SJCRH30 (cell line): ENCODE data around the gene TNFRSF21. TPM values are rescaled to one million over a fixed set of nuclear protein-coding genes. Genes with fewer than 3 reads are reported as not detected.
A peak's percentile ranks its signal among the peaks of the same experiment; 100 is the strongest.
"Not testable (repeated sequence)": the region's sequence is repeated elsewhere in the genome, so short reads cannot be mapped to it uniquely, and the experiment has no call there.

ENCODE experiments used
- DNase-seq, 2 experiments: peaks; one replicate each; pipeline ENCODE4 v3.0.0-alpha.2; 2015 to 2020
- H3K27ac ChIP-seq: fragments of 250-450 bp; sonication (Bioruptor Pico); 2 replicates; pipeline ENCODE4 v1.5.1; 2020; ENCODE audit warnings: mild to moderate bottlenecking, moderate library complexity
- H3K27me3 ChIP-seq: fragments of 250-450 bp; sonication (Bioruptor Pico); 2 replicates; pipeline ENCODE4 v1.5.1; 2020; ENCODE audit warnings: mild to moderate bottlenecking, moderate library complexity
- H3K36me3 ChIP-seq: fragments of 250-450 bp; sonication (Bioruptor Pico); 2 replicates; pipeline ENCODE4 v1.5.1; 2020; ENCODE audit warnings: mild to moderate bottlenecking, moderate library complexity
- H3K4me1 ChIP-seq: fragments of 250-450 bp; sonication (Bioruptor Pico); 2 replicates; pipeline ENCODE4 v1.5.1; 2020; ENCODE audit warnings: mild to moderate bottlenecking, moderate library complexity
- H3K4me3 ChIP-seq: fragments of 250-450 bp; sonication (Bioruptor Pico); 2 replicates; pipeline ENCODE4 v1.5.1; 2020; ENCODE audit warnings: mild to moderate bottlenecking, moderate library complexity
- H3K9me3 ChIP-seq: fragments of 250-450 bp; sonication (Bioruptor Pico); replicated peaks from 2 replicates; pipeline ENCODE4 v1.5.1; 2020; ENCODE audit warnings: mild to moderate bottlenecking, moderate library complexity
- total RNA-seq: library from RNA; depleted of rRNA; stranded (reverse); fragments of >200 nt; shearing (Covaris generic); gene quantifications from 2 replicates; pipeline ENCODE4 v1.2.3, GENCODE V29; 2014

TNFRSF21 gene
- total RNA-seq, 1 experiment from 2014 or later: 25.1 TPM

DNA sequence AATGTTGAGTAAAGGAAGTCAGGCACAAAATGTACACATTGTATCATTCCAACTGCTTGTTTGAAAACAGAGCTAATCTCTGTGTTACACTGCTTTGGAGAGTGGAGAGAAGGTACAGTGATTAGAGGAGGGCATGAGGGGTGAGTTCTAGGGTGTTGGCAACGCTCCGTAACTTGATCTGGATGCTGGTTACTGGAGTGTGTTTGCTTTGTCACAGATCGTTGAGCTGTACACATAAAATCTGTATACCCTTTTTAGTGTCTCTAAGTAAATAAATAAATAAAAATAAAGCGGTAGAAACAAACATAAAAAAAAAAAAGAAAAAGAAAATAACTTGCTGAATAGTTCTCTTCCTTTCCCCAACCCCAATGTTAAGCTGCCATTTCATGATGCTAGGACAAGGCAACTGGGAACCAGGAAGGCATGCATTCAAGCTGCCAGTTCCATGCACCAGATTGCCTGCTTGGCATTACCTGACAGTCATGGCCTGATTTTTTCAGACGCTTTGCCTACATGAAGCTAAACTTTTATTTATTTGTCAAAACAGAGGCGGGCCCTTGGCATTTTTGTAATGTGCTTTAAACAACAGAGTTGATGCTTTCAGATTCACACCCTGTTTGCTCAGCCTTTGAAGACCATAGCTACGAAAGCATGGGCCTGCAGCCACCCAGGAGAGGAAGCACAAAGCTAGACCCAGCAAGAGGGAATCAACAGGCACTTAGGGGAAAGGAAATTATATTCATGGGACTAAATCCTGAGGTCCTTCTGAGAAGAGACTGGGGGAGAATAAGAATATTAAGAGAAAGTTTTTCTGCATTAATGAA, 21.2 kb downstream of the TNFRSF21 start:
- Histone ChIP-seq H3K27me3 (no peaks in the 10 kb centered on the region), H3K9me3 (no peaks in the 10 kb centered on the region), H3K36me3 (0 out of 2 replicates have a peak, but pooled peaks cover 2% of the 10 kb centered on the region), H3K4me1 (no peaks in the 10 kb centered on the region), H3K4me3 (no peak overlapping the region), H3K27ac (no peak overlapping the region)
- DNase-seq: no peak

DNA sequence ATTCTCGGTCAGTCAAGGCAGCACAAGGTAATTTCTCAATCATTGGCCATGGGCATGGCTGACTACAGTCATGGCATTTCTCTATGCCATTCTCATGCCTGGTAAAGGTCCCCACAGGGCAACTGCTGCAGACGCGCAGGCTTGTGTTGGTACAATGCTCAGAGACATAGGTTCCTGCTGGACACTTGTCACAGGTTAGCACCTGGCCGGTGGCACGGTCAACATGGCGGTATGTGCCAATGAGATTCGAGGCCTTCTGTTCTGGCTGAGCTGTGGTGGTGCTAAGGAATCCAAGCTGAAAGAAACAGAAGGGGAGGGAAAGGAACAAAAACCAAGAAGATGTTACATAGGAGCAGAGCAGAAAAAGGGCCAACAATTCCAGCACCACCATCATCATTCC, 23.4 kb downstream of the TNFRSF21 start:
- H3K27ac ChIP-seq: no peak overlapping the region
- H3K27me3 ChIP-seq: no peaks in the 10 kb centered on the region
- H3K4me1 ChIP-seq: no peaks in the 10 kb centered on the region
- H3K4me3 ChIP-seq: no peak overlapping the region
- no peaks in the 10 kb centered on the region for H3K9me3 ChIP-seq
- H3K36me3 ChIP-seq: 0 out of 2 replicates have a peak, but pooled peaks cover 6% of the 10 kb centered on the region
- DNase-seq: no peak

DNA sequence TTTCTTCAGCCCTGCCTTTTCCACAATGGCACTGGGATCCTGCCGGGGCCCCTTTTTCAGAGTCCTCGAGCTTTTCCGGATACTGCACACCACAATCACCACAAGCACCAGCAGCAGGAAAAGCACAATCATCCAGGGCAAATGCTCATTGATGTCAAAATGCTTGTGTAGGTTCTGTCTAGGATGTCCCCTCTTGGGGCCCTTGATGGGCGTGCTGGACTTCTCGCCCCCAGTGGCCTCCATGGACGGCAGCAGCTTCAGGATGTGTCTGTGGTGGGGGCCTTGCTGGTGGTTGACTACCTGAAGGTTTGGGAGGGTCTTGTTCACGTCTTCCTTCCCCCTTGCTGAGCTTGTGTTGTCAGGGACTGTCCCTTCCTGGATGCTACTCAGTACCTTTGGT, 25.7 kb downstream of the TNFRSF21 start:
- Histone ChIP-seq H3K27me3 (no peaks in the 10 kb centered on the region), H3K9me3 (no peaks in the 10 kb centered on the region), H3K4me3 (no peak overlapping the region), H3K27ac (no peak overlapping the region), H3K4me1 (peaks cover 5% of the 10 kb centered on the region; the same call in 1 of the 2 replicates), H3K36me3 (0 out of 2 replicates have a peak, but pooled peaks cover 13% of the 10 kb centered on the region)
- DNase-seq: no peak

DNA sequence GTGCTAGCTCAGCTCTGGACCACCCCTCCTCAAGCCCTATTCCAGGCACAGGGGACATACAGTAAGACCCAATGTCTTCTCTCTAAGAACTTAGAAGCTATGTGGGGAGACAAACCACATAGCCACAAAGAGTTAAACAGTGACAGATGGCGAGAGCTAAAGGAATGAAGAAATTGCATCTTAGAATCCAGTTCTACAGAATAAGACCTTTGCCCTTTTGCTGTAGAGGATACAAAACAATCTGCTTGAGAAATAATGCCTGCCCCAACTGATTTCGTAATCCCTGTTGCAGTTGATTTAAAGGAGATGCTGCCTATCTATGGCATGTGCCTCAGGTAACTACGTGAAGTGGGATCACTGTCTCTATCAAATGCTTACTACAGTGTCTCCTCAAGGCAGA, 31.2 kb downstream of the TNFRSF21 start:
- peaks cover 10% of the 10 kb centered on the region for H3K4me1 ChIP-seq
- no peak overlapping the region for H3K27ac ChIP-seq
- DNase-seq: no peak
- H3K4me3 ChIP-seq: no peak overlapping the region
- peaks cover 22% of the 10 kb centered on the region for H3K36me3 ChIP-seq
- no peaks in the 10 kb centered on the region for H3K9me3 ChIP-seq
- H3K27me3 ChIP-seq: no peaks in the 10 kb centered on the region

DNA sequence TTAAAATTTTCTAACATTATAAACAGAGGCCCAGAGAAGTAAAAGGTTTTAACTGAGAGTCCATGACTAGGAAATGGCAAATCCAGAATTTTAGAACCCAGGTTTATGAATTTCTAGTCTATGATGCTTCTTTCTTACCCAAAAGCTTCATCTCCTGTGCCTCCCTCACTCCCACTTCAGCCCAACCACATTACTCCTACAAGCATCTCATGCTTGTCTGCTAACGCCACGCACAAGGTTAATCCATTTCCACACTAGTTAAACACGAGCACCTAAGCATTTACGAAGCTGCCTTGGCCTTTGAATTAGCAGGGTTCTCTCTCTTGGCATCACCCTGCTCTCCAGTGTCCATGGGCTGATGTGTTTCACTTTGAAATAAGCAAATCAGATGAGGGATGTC, 32.0 kb downstream of the TNFRSF21 start:
- H3K27ac ChIP-seq: no peak overlapping the region
- H3K27me3 ChIP-seq: no peaks in the 10 kb centered on the region
- DNase-seq: no peak
- H3K4me1 ChIP-seq: peaks cover 10% of the 10 kb centered on the region
- no peaks in the 10 kb centered on the region for H3K9me3 ChIP-seq
- H3K4me3 ChIP-seq: no peak overlapping the region
- H3K36me3 ChIP-seq: peaks cover 17% of the 10 kb centered on the region

DNA sequence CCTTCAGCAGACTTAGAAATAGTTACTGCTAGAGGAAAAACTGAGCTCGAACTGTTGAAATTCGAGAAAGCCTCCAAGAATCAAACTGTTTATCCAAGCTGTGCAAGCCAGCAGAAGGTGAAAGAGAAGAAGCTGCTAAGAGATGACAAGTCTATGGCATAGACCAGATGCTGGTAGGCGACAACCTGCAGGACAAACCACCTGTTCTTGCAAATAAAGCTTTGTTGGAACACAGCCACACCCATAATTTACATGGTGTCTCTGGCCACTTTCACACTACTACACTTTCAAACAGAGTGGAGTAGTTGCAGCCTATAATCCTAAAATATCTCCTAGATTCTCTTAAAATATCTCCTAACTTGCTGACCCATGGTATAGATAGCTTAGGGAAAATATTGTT, 33.3 kb downstream of the TNFRSF21 start:
- Histone ChIP-seq H3K9me3 (no peaks in the 10 kb centered on the region), H3K27me3 (no peaks in the 10 kb centered on the region), H3K27ac (no peak overlapping the region), H3K4me3 (no peak overlapping the region), H3K36me3 (peaks cover 17% of the 10 kb centered on the region), H3K4me1 (peaks cover 10% of the 10 kb centered on the region)
- DNase-seq: peak; percentile 5 to 36

DNA sequence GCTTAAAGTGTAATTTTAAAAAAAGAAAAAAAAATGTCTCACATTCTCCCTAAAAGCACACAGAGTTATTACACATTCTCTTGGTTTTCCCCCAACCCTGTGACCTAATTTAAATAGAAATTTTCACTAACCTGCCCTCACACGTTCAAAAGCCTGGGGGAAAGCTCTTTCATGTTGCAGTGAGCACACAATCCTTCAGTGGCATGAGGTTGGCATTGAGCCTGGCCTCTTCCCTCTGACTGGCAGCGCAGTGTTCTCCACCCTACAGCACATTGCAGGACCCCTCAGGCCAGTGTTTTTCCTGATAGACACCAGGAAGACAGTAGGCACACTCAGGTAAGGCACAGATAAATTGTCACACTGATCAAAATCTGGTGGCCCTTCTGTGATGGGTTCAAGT, 34.1 kb downstream of the TNFRSF21 start:
- Histone ChIP-seq H3K9me3 (no peaks in the 10 kb centered on the region), H3K36me3 (peaks cover 14% of the 10 kb centered on the region), H3K4me3 (no peak overlapping the region), H3K27me3 (no peaks in the 10 kb centered on the region), H3K4me1 (peaks cover 10% of the 10 kb centered on the region), H3K27ac (no peak overlapping the region)
- DNase-seq: no peak

DNA sequence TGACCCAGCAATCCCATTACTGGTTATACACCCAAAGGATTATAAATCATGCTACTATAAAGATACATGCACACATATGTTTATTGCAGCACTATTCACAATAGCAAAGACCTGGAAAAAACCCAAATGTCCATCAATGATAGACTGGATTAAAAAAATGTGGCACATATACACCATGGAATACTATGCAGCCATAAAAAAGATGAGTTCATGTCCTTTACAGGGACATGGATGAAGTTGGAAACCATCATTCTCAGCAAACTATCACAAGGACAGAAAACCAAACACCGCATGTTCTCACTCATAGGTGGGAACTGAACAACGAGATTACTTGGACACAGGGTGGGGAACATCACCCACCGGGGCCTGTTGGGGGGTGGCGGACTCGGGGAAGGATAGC, 34.6 kb downstream of the TNFRSF21 start:
- not testable (repeated sequence) for H3K4me1 ChIP-seq, H3K9me3 ChIP-seq, H3K27ac ChIP-seq, H3K4me3 ChIP-seq, H3K27me3 ChIP-seq, DNase-seq
- H3K36me3 ChIP-seq: peaks cover 14% of the 10 kb centered on the region

DNA sequence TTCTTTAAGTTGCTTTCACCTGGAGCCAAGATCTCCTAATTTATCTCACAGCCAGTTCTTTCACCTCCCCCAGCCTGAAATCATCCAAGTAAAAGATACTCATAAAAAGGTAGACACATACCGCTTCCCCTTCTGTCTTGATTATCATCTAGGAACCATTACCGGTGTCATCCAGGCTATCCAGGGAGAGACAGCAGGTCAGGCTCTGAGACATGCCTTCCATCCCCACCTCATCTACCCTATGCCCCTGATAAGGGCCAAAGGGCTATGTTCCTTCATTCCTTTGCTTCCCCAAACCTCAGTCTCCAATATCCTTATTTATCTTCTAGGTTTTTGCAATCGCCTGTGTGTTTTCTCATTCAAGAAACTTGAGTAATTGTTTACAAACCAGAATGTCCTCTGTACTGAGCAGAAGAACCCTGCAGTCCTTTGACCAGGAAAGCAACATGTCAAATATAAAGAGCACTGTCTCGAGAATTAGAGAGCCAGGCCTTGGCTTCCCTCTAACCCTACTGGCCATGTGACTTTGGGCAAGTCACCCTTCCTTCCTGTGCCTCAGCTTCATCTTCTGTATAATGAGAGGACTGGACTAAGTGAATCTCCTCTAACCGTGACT, 41.0 kb downstream of the TNFRSF21 start:
- Histone ChIP-seq H3K27me3 (no peaks in the 10 kb centered on the region), H3K9me3 (no peaks in the 10 kb centered on the region), H3K36me3 (peaks cover 5% of the 10 kb centered on the region; the same call in 1 of the 2 replicates), H3K4me1 (no peaks in the 10 kb centered on the region; the same call in 1 of the 2 replicates), H3K4me3 (no peak overlapping the region), H3K27ac (no peak overlapping the region)
- no peak for DNase-seq

DNA sequence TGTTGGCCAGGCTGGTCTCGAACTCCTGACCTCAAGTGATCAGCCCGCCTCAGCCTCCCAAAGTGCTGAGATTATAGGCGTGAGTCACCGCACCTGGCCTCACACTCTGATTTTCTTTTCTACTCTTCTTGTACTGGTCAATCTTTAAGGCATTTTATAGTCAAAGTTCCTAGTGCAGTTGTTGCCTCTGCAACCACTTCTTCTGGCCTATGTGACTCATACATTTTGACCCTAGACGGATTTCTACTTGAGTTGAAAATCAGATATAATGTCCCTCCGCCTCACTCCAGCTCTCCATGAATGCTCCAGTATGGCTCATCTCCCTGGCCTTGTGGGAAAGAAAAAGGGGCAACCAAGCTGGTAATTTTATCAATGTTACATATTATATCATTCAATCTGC, 42.4 kb downstream of the TNFRSF21 start:
- Histone ChIP-seq H3K27ac (no peak overlapping the region), H3K27me3 (no peaks in the 10 kb centered on the region), H3K9me3 (no peaks in the 10 kb centered on the region), H3K4me3 (no peak overlapping the region), H3K4me1 (peaks cover 5% of the 10 kb centered on the region), H3K36me3 (peaks cover 5% of the 10 kb centered on the region; the same call in 1 of the 2 replicates)
- DNase-seq: no peak

DNA sequence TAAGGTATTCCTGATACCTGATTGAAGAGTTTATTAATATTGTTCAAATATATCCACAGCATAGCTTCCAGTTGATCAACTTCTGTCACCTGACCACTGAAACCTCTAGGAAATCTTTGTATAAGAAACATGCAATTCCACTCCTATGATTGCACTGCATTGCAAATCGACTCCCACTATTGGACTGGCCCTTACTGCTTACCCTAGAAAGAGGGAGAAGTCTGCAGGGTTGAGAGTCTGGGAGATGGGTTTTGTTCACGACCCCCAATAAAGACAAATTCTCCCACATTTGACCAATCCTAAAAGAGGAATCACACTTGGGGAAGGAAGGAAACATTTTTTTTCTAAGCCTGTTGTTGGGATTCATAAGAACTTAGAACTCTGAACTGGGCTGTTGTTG, 43.7 kb downstream of the TNFRSF21 start:
- Histone ChIP-seq H3K9me3 (no peaks in the 10 kb centered on the region), H3K36me3 (peaks cover 5% of the 10 kb centered on the region; the same call in 1 of the 2 replicates), H3K27ac (no peak overlapping the region), H3K4me1 (peaks cover 16% of the 10 kb centered on the region), H3K27me3 (no peaks in the 10 kb centered on the region), H3K4me3 (no peak overlapping the region)
- no peak for DNase-seq

DNA sequence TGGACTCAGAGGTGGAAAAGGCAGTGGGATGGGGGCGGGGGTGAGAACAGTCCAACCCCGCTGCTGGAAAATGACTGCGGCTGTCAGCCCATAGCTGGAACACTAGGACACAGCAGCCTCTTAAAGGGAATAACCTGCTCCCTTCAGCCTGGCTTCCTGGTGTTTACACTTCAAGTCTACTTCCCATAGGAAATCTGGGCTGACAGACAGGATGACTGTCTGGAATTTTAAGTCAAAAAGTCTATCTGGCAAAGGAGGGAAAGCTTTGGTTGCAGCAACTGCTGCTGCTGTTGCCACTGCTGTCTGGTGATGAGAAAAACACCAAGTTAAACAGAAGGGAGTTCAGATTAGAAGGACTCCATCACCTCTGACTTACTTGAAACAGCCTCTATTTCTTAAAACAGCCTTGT, 44.9 kb downstream of the TNFRSF21 start:
- Histone ChIP-seq H3K27ac (no peak overlapping the region), H3K27me3 (no peaks in the 10 kb centered on the region), H3K4me1 (peaks cover 28% of the 10 kb centered on the region), H3K36me3 (peaks cover 5% of the 10 kb centered on the region; the same call in 1 of the 2 replicates), H3K9me3 (no peaks in the 10 kb centered on the region), H3K4me3 (no peak overlapping the region)
- no peak for DNase-seq

DNA sequence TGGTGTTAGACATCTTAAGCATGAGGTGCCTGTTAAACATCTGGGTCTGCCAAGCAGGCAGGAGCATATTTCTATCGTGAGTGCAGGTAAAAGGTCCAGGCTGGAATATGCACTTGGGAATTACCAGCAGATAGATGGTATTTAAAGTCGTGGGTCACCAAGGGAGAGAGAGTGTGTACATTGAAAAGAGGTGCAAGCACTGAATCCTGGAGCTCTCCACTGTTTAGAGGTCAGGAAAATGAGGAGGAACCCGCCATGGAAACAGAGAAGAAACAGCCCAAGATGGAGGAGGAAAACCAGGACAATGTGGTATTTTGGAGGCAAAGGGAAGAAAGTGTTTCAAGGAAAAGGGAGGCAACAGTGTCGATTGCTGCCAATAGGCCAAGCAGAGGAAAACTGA, 46.4 kb downstream of the TNFRSF21 start:
- H3K27ac ChIP-seq: no peak overlapping the region
- H3K9me3 ChIP-seq: no peaks in the 10 kb centered on the region
- no peak overlapping the region for H3K4me3 ChIP-seq
- peaks cover 38% of the 10 kb centered on the region for H3K4me1 ChIP-seq
- H3K36me3 ChIP-seq: no peaks in the 10 kb centered on the region
- DNase-seq: no peak
- no peaks in the 10 kb centered on the region for H3K27me3 ChIP-seq

DNA sequence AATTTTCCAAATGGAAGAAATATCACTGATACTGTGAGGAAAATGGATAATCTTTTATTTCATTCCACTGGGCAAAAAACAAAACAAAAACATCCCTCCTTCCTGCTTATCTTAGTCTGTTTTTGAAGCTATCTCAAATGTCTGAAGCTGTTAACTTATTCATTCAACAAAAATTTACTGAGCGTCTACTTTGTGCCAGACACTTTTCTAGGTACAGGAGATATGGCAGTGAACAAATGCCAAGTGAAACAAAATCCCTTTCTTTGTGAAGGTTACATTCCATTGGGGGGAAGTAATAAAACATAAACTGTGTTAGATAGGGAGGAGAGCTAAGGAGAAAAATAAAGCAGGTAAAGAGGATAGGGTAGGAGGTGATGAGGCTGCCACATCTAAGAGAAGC, 47.5 kb downstream of the TNFRSF21 start:
- no peaks in the 10 kb centered on the region for H3K36me3 ChIP-seq

DNA sequence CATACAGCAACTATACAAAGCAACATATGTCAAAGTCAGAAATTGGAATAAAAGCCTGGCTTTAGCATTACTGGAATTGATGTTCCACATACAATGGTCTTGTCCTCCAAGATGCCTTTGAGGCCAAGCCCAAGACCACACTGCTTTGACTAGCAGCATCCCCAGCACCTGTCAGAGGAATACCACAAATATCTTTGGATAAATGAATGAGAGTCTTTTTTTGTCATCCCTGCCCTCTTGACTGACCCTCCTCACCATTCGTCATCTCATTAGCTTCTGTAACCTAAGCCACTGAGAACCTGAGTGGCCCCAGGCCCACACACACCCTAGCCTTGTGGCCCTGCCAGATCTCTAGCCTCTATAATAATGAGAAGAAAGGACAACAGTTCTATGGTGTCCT, 48.5 kb downstream of the TNFRSF21 start:
- Histone ChIP-seq H3K9me3 (no peaks in the 10 kb centered on the region), H3K4me1 (peaks cover 38% of the 10 kb centered on the region), H3K27ac (peak overlapping the region; percentile 89), H3K27me3 (no peaks in the 10 kb centered on the region), H3K36me3 (no peaks in the 10 kb centered on the region), H3K4me3 (no peak overlapping the region)
- peak; percentile 89 to 94 for DNase-seq

More for the DNA sequence above, 47.5 kb downstream of the TNFRSF21 start:
- no peak for DNase-seq
- no peak overlapping the region for H3K4me3 ChIP-seq
- no peaks in the 10 kb centered on the region for H3K9me3 ChIP-seq
- peak overlapping the region; percentile 89 for H3K27ac ChIP-seq
- no peaks in the 10 kb centered on the region for H3K27me3 ChIP-seq
- peaks cover 38% of the 10 kb centered on the region for H3K4me1 ChIP-seq
